CD14-positive monocyte (primary cell): ENCODE measurements around the gene PARD6G. TPM values are rescaled to one million over a fixed set of nuclear protein-coding genes. Genes with fewer than 3 reads are reported as not detected.

Experiments used
- DNase-seq, 3 donors: peaks; one replicate each; pipeline ENCODE4 v3.0.0-alpha.2; 2011 to 2022
- H2AFZ ChIP-seq: 2 replicates; pipeline ENCODE4 v1.6.0; 2012; ENCODE audit warnings: mild to moderate bottlenecking, low read depth, low read length, inconsistent platforms; ENCODE audit not compliant: insufficient read depth, poor library complexity, severe bottlenecking
- H3K27ac ChIP-seq, 2 donors: 1 replicate in 1 of 2; 2 replicates in 1 of 2; pipeline ENCODE4 v1.5.1; 2012 to 2013; ENCODE audit warnings: low read length in 2 of 2, control low read depth in 1 of 2, inconsistent platforms in 1 of 2, low read depth in 1 of 2, mild to moderate bottlenecking in 1 of 2
- H3K27me3 ChIP-seq, 2 donors: one replicate each; pipeline versions ENCODE4 v1.6.0 to v1.6.1; 2011 to 2013; ENCODE audit warnings: low read length in 2 of 2; ENCODE audit not compliant: control insufficient read depth in 2 of 2, insufficient read depth in 2 of 2
- H3K36me3 ChIP-seq, 2 donors: replicated peaks in 1 of 2; 1 replicate in 1 of 2; 2 replicates in 1 of 2; pipeline versions ENCODE4 v1.5.1 to v1.6.1; 2012 to 2013; ENCODE audit warnings: low read length in 2 of 2, control low read depth in 1 of 2, inconsistent platforms in 1 of 2, mild to moderate bottlenecking in 1 of 2; ENCODE audit not compliant: insufficient read depth in 2 of 2, control insufficient read depth in 1 of 2
- H3K4me1 ChIP-seq, 2 donors: 1 replicate in 1 of 2; 2 replicates in 1 of 2; pipeline versions ENCODE4 v1.5.1 to v1.6.1; 2012 to 2013; ENCODE audit warnings: low read length in 2 of 2, control low read depth in 1 of 2, inconsistent platforms in 1 of 2, mild to moderate bottlenecking in 1 of 2, moderate library complexity in 1 of 2; ENCODE audit not compliant: insufficient read depth in 2 of 2, control insufficient read depth in 1 of 2
- H3K4me2 ChIP-seq: replicated peaks from 2 replicates; pipeline ENCODE3; 2012; ENCODE audit warnings: low read length, moderate library complexity, mild to moderate bottlenecking; ENCODE audit not compliant: poor library complexity, severe bottlenecking; ENCODE audit errors: extremely low read depth
- H3K4me3 ChIP-seq, 3 experiments: fragments of 200-600 bp in 1 of 3; sonication (generic) in 1 of 3; replicated peaks in 1 of 3; 1 replicate in 2 of 3; 2 replicates in 1 of 3; pipeline ENCODE4 v1.5.1; 2011 to 2013; ENCODE audit warnings: low read length in 3 of 3, mild to moderate bottlenecking in 3 of 3, control low read depth in 2 of 3, low read depth in 2 of 3, inconsistent platforms in 1 of 3, moderate library complexity in 1 of 3
- H3K79me2 ChIP-seq: 2 replicates; pipeline ENCODE4 v1.6.0; 2012; ENCODE audit warnings: mild to moderate bottlenecking, control low read depth, inconsistent platforms, low read length, moderate library complexity; ENCODE audit not compliant: insufficient read depth
- H3K9ac ChIP-seq: 2 replicates; pipeline ENCODE4 v1.6.0; 2017; ENCODE audit warnings: low read length, mild to moderate bottlenecking; ENCODE audit not compliant: insufficient read depth, poor library complexity, severe bottlenecking
- H3K9me3 ChIP-seq, 2 donors: replicated peaks in 1 of 2; 1 replicate in 1 of 2; 2 replicates in 1 of 2; pipeline versions ENCODE4 v1.5.1 to v1.6.1; 2012 to 2013; ENCODE audit warnings: low read length in 2 of 2, control low read depth in 1 of 2; ENCODE audit not compliant: control insufficient read depth in 1 of 2, insufficient read depth in 1 of 2
- H4K20me1 ChIP-seq: 2 replicates; pipeline ENCODE4 v1.6.0; 2012; ENCODE audit warnings: mild to moderate bottlenecking, low read length, control low read depth, moderate library complexity; ENCODE audit not compliant: insufficient read depth
- H3K27ac Mint-ChIP-seq, 7 donors: one replicate each; pipeline ENCODE4 v1.8.0; 2020; ENCODE audit warnings: mild to moderate bottlenecking in 7 of 7, mixed read lengths in 7 of 7, moderate library complexity in 6 of 7, inconsistent platforms in 2 of 7
- H3K27me3 Mint-ChIP-seq, 3 donors: one replicate each; pipeline ENCODE4 v1.8.0; 2021 to 2022; ENCODE audit warnings: low read depth in 3 of 3, mild to moderate bottlenecking in 3 of 3, mixed read lengths in 3 of 3, moderate library complexity in 3 of 3, inconsistent platforms in 1 of 3
- H3K36me3 Mint-ChIP-seq, 2 donors: one replicate each; pipeline ENCODE4 v1.8.0; 2020; ENCODE audit warnings: mixed read lengths in 2 of 2, inconsistent platforms in 1 of 2, mild to moderate bottlenecking in 1 of 2
- H3K4me1 Mint-ChIP-seq: one replicate; pipeline ENCODE4 v1.8.0; 2020; ENCODE audit warnings: mild to moderate bottlenecking, mixed read lengths
- H3K4me3 Mint-ChIP-seq, 2 donors: one replicate each; pipeline ENCODE4 v1.8.0; 2020; ENCODE audit warnings: mild to moderate bottlenecking in 2 of 2, mixed read lengths in 2 of 2, moderate library complexity in 1 of 2
- H3K9me3 Mint-ChIP-seq, 7 donors: one replicate each; pipeline ENCODE4 v1.8.0; 2020 to 2022; ENCODE audit warnings: mixed read lengths in 7 of 7, mild to moderate bottlenecking in 6 of 7, moderate library complexity in 6 of 7, inconsistent platforms in 2 of 7
- WGBS: methylation state at CpG from one replicate; pipeline ENCODE4 v1.1.5; 2013; ENCODE audit warnings: missing lambda C conversion rate; ENCODE audit not compliant: insufficient coverage; 5-methylcytosine and 5-hydroxymethylcytosine counted together
- intact Hi-C, 2 donors: fragments of 100-400 bp; cut with micrococcal nuclease; formaldehyde crosslinking; loops; one replicate each; pipeline versions ENCODE4 v1.15.0 to v1.15.1; 2023
- polyA plus RNA-seq, 3 donors: library from polyadenylated mRNA; depleted of rRNA in 1 of 3; unstranded in 2 of 3; stranded (reverse) in 1 of 3; fragments of 300-500 nt in 2 of 3; fragments of >200 nt in 1 of 3; fragmentation: Illumina TruSeq in 2 of 3; gene quantifications; 1 replicate in 2 of 3; 2 replicates in 1 of 3; pipeline ENCODE4 v1.2.3, GENCODE V29; 2012 to 2021
- TF ChIP-seq, protein P1 (sequence below): fragments of 200-600 bp; IDR thresholded peaks from one replicate; pipeline ENCODE4 v1.8.0; 2022; ENCODE audit warnings: antibody characterized with exemption, mild to moderate bottlenecking

PARD6G gene
- polyA plus RNA-seq, 3 donors: not detected

DNA sequence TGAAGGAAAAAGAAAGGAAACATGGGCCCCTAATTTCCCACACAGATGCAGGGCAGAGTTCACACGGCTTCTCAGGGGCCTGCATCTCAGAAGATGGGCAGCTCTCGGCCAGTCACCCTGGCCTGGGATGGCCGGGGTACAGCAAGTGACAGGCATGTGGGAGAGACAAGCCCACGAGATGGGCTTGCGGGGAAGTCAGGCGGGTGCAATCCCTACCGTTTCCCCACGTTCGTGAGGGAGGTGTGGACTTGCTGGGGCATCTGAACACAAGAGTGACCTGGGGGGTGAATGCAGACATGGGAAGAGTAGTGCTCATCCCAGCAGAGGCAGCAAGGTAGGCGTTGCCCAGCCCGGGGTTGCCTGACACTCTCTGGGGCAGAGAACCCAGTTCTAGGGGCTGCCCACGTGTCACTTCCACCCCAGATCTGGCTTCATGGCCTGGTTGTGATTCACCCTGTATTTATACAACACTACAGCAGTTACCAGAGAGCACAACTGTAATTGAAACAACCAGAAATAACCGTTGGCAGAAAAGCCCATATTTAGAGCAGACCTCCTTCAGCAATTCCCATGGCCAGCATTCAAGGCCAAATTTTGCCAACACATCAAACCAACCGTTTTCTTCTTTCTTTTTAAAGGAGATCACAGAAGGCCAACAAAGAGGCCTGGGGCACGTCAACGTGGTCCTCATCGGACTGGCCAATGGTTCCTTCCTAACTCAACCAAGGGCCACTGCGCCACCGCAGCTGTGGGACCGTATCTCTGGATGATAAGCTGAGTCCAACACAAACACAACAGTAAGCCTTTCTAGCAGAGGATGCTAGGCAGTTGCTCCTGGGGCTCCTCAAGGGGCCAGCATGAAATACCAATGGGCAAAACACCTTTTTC is 58.4 kb downstream of the PARD6G start:
- Histone ChIP-seq H3K9ac (no peak overlapping the region), H3K79me2 (no peaks in the 10 kb centered on the region), H2AFZ (no peak overlapping the region), H3K36me3 (no peaks in the 10 kb centered on the region), H3K9me3 (peaks cover 0 to 11% of the 10 kb centered on the region in 2 donors), H3K4me2 (no peak overlapping the region), H3K27me3 (no peaks in the 10 kb centered on the region), H4K20me1 (no peaks in the 10 kb centered on the region), H3K4me3 (no peak overlapping the region), H3K27ac (no peak overlapping the region), H3K4me1 (no peaks in the 10 kb centered on the region)
- Mint-ChIP-seq H3K4me3 (no peak overlapping the region), H3K27me3 (peaks cover 2 to 4% (median 3%) of the 10 kb centered on the region in 3 donors), H3K36me3 (no peaks in the 10 kb centered on the region), H3K9me3 (peaks cover 6 to 12% (median 8%) of the 10 kb centered on the region in 7 donors), H3K27ac (no peak overlapping the region), H3K4me1 (no peaks in the 10 kb centered on the region)
- DNase-seq: no peak
- TF ChIP-seq, protein P1, sequence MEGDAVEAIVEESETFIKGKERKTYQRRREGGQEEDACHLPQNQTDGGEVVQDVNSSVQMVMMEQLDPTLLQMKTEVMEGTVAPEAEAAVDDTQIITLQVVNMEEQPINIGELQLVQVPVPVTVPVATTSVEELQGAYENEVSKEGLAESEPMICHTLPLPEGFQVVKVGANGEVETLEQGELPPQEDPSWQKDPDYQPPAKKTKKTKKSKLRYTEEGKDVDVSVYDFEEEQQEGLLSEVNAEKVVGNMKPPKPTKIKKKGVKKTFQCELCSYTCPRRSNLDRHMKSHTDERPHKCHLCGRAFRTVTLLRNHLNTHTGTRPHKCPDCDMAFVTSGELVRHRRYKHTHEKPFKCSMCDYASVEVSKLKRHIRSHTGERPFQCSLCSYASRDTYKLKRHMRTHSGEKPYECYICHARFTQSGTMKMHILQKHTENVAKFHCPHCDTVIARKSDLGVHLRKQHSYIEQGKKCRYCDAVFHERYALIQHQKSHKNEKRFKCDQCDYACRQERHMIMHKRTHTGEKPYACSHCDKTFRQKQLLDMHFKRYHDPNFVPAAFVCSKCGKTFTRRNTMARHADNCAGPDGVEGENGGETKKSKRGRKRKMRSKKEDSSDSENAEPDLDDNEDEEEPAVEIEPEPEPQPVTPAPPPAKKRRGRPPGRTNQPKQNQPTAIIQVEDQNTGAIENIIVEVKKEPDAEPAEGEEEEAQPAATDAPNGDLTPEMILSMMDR: no peak
- WGBS: 93% methylated on average over 20 of the region's 20 CpGs
- intact Hi-C loops: no loop called here

DNA sequence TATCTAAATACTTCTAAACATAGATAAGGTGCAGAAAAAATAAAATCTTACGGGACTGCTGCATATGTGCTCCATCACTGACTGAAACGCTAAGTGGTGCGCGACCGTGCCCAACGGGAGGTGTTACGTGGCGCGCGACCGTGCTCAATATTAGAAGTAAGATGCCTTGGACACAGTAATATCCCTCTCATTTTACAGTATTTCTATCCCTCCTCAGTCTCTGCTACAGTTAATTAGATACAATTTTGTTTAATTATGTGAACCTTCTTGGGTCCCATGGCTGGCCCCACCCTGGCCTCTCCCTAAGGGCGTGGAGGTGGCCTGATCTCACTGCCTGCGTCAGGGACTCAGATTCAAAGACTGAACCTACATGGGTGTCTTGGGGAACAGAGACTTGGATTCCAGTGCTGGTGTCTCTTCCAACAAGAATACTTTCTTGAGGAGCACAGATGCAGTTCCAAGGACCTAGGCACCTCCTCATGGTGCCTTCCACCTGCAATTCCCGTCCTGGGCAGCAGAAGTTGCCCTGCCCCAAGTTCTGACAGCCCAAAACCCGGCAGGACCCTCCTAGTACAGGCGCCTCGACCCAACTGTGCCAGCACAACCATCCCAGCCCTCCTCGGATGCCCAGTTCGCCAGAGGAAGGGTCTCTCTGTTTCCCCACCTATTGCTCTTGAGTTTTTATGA is 59.2 kb downstream of the PARD6G start:
- TF ChIP-seq, protein P1: no peak
- Histone ChIP-seq H2AFZ (no peak overlapping the region), H3K4me1 (no peaks in the 10 kb centered on the region), H4K20me1 (no peaks in the 10 kb centered on the region), H3K9me3 (peaks cover 0 to 11% of the 10 kb centered on the region in 2 donors), H3K79me2 (no peaks in the 10 kb centered on the region), H3K27ac (no peak overlapping the region), H3K9ac (no peak overlapping the region), H3K4me3 (no peak overlapping the region), H3K27me3 (no peaks in the 10 kb centered on the region), H3K36me3 (no peaks in the 10 kb centered on the region), H3K4me2 (no peak overlapping the region)
- Mint-ChIP-seq H3K4me1 (no peaks in the 10 kb centered on the region), H3K4me3 (no peak overlapping the region), H3K9me3 (peaks cover 6 to 12% (median 8%) of the 10 kb centered on the region in 7 donors), H3K27me3 (peaks cover 2 to 4% (median 3%) of the 10 kb centered on the region in 3 donors), H3K27ac (no peak overlapping the region), H3K36me3 (no peaks in the 10 kb centered on the region)
- 95% methylated on average over 12 of the region's 19 CpGs for WGBS
- intact Hi-C loops: no loop called here
- no peak for DNase-seq
